Smooth muscle cell of trachea (primary cell): Measurements from ENCODE around the gene AARS1. TPM values are rescaled to one million over a fixed set of nuclear protein-coding genes. Genes with fewer than 3 reads are reported as not detected.

ENCODE experiments used
- total RNA-seq: library from RNA; depleted of rRNA; stranded (reverse); fragments of >200 nt; gene quantifications from 2 replicates; pipeline ENCODE4 v1.2.1, GENCODE V29; 2014

AARS1 gene
- total RNA-seq, result 188 and 258 TPM in 2 replicates

GRCh38 chr16:70289229-70290094 lies at the start of gene AARS1:
Gene AARS1, minus strand, starts transcription at chr16:70289506. Its CDS starts 6,743 bp downstream, at chr16:70282763.

GRCh38 chr16:70298988-70299938 lies 10.0 kb upstream of the AARS1 start, which contains the start of gene DDX19B:
Gene DDX19B, plus strand, starts transcription at chr16:70299186. Its CDS starts 112 bp downstream, at chr16:70299298.

GRCh38 chr16:70251629-70252354 lies 37.5 kb downstream of the AARS1 start, which contains the start of gene EXOSC6:
Gene EXOSC6, minus strand, starts transcription at chr16:70251940. Its CDS starts 40 bp downstream, at chr16:70251900.

Other genes with a start within 250 kb of the AARS1 start
- 18.8 and 25.5 TPM in 2 replicates for gene PDPR, start 175.2 kb downstream of the AARS1 start, total RNA-seq
- 0.15 and 0.99 TPM in 2 replicates for gene CLEC18C, start 115.7 kb downstream of the AARS1 start, total RNA-seq
- 24.0 and 36.1 TPM in 2 replicates for gene EXOSC6, start 37.6 kb downstream of the AARS1 start, total RNA-seq
- gene DDX19B, start 9.7 kb upstream of the AARS1 start, total RNA-seq, result 29.8 and 36.8 TPM in 2 replicates
- 36.7 and 46.0 TPM in 2 replicates for gene DDX19A, start 57.4 kb upstream of the AARS1 start, total RNA-seq
- gene ST3GAL2, start 149.6 kb upstream of the AARS1 start, total RNA-seq, result 17.7 and 25.5 TPM in 2 replicates
- gene FCSK, start 165.1 kb upstream of the AARS1 start, total RNA-seq, result 13.1 and 15.4 TPM in 2 replicates
- gene COG4, start 234.0 kb upstream of the AARS1 start, total RNA-seq, result 105 and 142 TPM in 2 replicates
- gene SF3B3, start 234.3 kb upstream of the AARS1 start, total RNA-seq, result 121 and 128 TPM in 2 replicates